ENCODE measurements around the gene MBD3L5. TPM values are rescaled to one million over a fixed set of nuclear protein-coding genes. Genes with fewer than 3 reads are reported as not detected.

The MBD3L5 gene
- total RNA-seq (2022; extraction: Qiagen RNA extraction), result not detected in 5 replicates

DNA sequence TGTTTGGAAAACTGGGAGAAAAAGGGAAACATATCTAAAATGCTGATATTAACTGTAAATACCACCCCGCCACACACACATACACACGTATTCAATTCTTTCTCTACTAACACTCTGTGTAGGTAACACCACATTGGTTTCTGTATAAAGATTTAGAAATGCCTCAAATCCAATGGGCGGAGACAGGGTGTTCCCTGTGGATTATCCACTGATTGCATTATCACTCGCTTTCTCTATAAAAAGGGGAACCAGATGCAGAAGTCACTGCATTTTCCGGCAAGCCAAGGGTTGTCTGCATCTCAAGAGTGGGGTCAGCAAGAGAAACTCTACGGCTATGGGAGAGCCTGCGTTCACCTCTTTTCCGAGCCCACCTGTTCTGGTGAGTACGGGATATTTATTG, at the start of gene MBD3L5:
TSS of gene MBD3L5 (plus strand) at position 301 of the 400 bp plus-strand sequence. CDS start at position 335, 34 bp downstream.

DNA sequence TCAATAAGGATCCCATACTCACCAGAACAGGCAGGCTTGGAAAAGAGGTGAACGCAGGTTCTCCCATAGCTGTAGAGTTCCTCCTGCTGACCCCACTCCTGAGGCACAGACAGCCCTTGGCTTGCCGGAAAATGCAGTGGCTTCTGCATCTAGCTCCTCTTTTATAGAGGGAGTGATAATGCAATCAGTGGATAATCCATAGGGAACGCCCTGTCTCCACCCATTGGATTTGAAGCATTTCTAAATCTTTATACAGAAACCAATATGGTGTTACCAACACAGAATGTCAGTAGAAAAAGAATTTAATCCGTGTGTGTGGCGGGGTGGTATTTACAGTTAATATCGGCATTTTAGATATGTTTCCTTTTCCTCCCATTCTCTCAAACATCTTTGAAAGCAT, 9.0 kb upstream of the MBD3L5 start, which contains the start of gene MBD3L2B:
TSS of gene MBD3L2B (minus strand) at position 101 of the 400 bp plus-strand sequence. CDS start at position 67, 34 bp downstream.

DNA sequence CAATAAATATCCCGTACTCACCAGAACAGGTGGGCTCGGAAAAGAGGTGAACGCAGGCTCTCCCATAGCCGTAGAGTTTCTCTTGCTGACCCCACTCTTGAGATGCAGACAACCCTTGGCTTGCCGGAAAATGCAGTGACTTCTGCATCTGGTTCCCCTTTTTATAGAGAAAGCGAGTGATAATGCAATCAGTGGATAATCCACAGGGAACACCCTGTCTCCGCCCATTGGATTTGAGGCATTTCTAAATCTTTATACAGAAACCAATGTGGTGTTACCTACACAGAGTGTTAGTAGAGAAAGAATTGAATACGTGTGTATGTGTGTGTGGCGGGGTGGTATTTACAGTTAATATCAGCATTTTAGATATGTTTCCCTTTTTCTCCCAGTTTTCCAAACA, 9.7 kb downstream of the MBD3L5 start, which contains the start of gene MBD3L4:
TSS of gene MBD3L4 (minus strand) at position 101 of the 400 bp plus-strand sequence. CDS start at position 66, 35 bp downstream.

DNA sequence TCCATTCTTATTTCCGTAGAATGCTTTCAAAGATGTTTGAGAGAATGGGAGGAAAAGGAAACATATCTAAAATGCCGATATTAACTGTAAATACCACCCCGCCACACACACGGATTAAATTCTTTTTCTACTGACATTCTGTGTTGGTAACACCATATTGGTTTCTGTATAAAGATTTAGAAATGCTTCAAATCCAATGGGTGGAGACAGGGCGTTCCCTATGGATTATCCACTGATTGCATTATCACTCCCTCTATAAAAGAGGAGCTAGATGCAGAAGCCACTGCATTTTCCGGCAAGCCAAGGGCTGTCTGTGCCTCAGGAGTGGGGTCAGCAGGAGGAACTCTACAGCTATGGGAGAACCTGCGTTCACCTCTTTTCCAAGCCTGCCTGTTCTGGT, 18.6 kb downstream of the MBD3L5 start, which contains the start of gene MBD3L2:
TSS of gene MBD3L2 (plus strand) at position 301 of the 400 bp plus-strand sequence. CDS start at position 354, 53 bp downstream.

DNA sequence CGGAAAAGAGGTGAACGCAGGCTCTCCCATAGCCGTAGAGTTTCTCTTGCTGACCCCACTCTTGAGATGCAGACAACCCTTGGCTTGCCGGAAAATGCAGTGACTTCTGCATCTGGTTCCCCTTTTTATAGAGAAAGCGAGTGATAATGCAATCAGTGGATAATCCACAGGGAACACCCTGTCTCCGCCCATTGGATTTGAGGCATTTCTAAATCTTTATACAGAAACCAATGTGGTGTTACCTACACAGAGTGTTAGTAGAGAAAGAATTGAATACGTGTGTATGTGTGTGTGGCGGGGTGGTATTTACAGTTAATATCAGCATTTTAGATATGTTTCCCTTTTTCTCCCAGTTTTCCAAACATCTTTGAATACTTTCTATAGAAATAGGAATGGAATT, 28.2 kb downstream of the MBD3L5 start, which contains the start of gene MBD3L3:
TSS of gene MBD3L3 (minus strand) at position 101 of the 400 bp plus-strand sequence. CDS start at position 30, 71 bp downstream.

DNA sequence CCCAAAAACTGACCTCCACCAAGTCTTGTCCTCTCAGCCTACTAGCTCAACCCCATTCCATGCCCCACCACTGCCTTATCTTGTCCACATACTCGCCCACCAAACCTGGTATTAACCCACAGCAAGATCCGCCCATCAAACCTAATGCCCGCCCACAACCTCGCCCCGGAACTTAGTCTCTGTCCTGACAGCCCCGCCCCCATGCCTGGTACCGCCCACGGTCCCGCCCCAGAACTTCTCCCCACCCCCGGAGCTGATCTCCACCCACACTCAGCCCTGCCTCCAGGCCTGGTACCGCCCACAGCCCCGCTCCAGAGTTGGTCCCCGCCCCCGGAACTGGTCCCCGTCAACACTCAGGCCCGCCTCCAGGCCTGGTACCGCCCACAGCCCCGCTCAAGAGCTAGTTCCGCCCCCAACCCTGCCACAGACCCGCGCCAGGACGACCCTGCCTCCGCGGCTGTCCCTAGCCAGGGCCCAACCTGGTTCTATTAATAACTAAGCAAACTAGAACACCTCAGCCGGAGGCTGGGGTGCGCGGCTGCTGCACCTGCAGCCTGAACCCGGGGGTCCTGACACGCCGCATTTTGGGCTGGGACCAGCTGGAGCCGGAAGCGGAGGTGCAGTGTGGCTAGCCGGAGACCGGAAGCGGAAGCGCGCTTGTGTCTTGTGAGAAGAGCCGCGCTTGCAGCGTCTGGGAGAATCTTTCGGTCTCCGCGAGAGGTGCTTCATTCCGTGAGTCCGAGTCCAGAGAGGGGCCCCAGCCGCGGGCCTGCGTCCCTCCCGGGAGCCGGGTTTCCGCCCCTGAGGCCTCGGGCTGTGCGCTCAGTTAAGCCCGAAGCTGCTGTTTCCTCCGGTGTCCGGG, 38.9 kb downstream of the MBD3L5 start, which contains the start of gene ZNF557:
TSS of gene ZNF557 (plus strand) at position 662 of the 862 bp plus-strand sequence. CDS start 5,372 bp downstream, outside the sequence.

Other genes starting within 250 kb of the MBD3L5 start
- gene ADGRE1, start 143.0 kb upstream of the MBD3L5 start, total RNA-seq (2022; extraction: Qiagen RNA extraction), result 4.2 to 5.9 TPM (median 4.7 TPM) in 5 replicates
- gene MBD3L2B, start 9.1 kb upstream of the MBD3L5 start, total RNA-seq (2022; extraction: Qiagen RNA extraction), result not detected in 5 replicates
- not detected in 5 replicates for gene MBD3L4, start 9.6 kb downstream of the MBD3L5 start, total RNA-seq (2022; extraction: Qiagen RNA extraction)
- gene MBD3L2, start 18.7 kb downstream of the MBD3L5 start, total RNA-seq (2022; extraction: Qiagen RNA extraction), result not detected in 5 replicates
- not detected in 5 replicates for gene MBD3L3, start 28.1 kb downstream of the MBD3L5 start, total RNA-seq (2022; extraction: Qiagen RNA extraction)
- gene ZNF557, start 39.1 kb downstream of the MBD3L5 start, total RNA-seq (2022; extraction: Qiagen RNA extraction), result 2.2 to 3.0 TPM (median 2.5 TPM) in 5 replicates